Ascending aorta (tissue), 2 donors: Measurements from ENCODE around the gene ACYP1. TPM values are rescaled to one million over a fixed set of nuclear protein-coding genes. Genes with fewer than 3 reads are reported as not detected.

Source experiments
- DNase-seq, 2 donors: peaks; one replicate each; pipeline ENCODE4 v3.0.0-alpha.2; 2019; ENCODE audit warnings: low spot score in 2 of 2
- H3K27ac ChIP-seq, 2 donors: fragments of 200-600 bp; sonication (generic); one replicate each; pipeline ENCODE4 v1.5.1; 2016 to 2017; ENCODE audit warnings: mild to moderate bottlenecking in 1 of 2
- H3K27me3 ChIP-seq: fragments of 200-600 bp; sonication (generic); one replicate; pipeline ENCODE4 v1.5.1; 2017
- H3K36me3 ChIP-seq, 2 donors: fragments of 200-600 bp; sonication (generic); one replicate each; pipeline ENCODE4 v1.5.1; 2016
- H3K4me1 ChIP-seq, 2 donors: fragments of 200-600 bp; sonication (generic); one replicate each; pipeline ENCODE4 v1.5.1; 2016 to 2017; ENCODE audit warnings: mild to moderate bottlenecking in 1 of 2
- H3K4me3 ChIP-seq, 2 donors: fragments of 200-600 bp; sonication (generic); one replicate each; pipeline ENCODE4 v1.5.1; 2016 to 2017; ENCODE audit warnings: mild to moderate bottlenecking in 1 of 2
- H3K9me3 ChIP-seq, 2 donors: fragments of 200-600 bp; sonication (generic); one replicate each; pipeline ENCODE4 v1.5.1; 2016
- CTCF ChIP-seq, 3 experiments: fragments of 200-600 bp in 2 of 3; fragments of 450-650 bp in 1 of 3; sonication (generic) in 2 of 3; IDR thresholded peaks; one replicate each; pipeline ENCODE4 v1.5.1; 2016 to 2019; ENCODE audit warnings: antibody characterized with exemption in 3 of 3, mild to moderate bottlenecking in 1 of 3, moderate library complexity in 1 of 3
- intact Hi-C: fragments of 100-400 bp; cut with DNase I; formaldehyde crosslinking; loops from one replicate; pipeline ENCODE4 v1.15.1; 2023
- total RNA-seq: library from RNA; depleted of rRNA; stranded (reverse); fragments of >200 nt; gene quantifications from one replicate; pipeline ENCODE4 v1.1.0, GENCODE V29; 2016

ACYP1 gene
- total RNA-seq, 1 donor from 2014 or later = not detected

DNA sequence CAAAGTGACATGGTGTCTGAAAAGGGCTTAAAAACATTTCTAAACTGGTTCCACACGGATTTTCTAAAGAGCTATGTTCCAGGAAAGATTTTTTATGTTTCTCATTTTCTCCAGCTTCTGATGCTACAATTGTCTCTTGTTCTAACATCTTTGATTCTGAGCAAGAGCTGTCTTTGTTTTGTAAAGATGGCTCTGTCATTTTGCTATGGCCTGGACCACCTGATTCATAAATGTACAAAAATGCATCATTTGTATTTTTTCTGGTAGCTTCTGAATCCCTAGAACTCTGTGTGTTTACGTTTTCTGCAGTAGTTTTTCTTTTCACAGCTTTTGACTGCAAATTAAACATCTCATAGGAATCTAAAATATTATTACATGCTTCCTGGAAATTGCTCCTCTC lies 15.7 kb downstream of the ACYP1 start:
- H3K36me3 ChIP-seq = peaks cover 0 to 6% of the 10 kb centered on the region in 2 donors
- no peak for DNase-seq
- peaks cover 3 to 29% of the 10 kb centered on the region in 2 donors for H3K4me1 ChIP-seq
- intact Hi-C loops = no loop called here
- H3K27ac ChIP-seq = no peak overlapping the region
- H3K4me3 ChIP-seq = no peak overlapping the region
- no peaks in the 10 kb centered on the region for H3K27me3 ChIP-seq
- no peaks in the 10 kb centered on the region for H3K9me3 ChIP-seq
- TF ChIP-seq CTCF (IDR thresholded peaks at IDR 0.05) = no peak

DNA sequence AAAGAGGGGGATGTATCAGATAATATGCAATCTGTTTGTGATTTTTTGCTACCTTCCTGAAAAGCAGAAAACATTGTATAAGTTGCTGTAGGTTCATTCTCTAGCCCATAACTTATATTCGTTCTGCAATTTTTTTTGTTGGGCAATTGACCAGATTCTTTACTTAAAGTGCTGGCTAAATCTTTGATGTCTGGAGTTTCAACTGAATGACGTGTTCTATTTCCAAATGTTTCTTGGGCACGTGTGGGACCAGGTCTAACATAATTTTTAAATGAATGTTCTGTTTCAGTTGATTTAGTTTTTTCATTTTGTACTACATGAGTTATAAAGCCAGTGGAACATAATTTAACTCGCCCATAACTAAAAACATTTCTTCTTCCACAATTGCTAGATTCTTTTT lies 16.3 kb downstream of the ACYP1 start:
- Histone ChIP-seq H3K36me3 (peaks cover 0 to 6% of the 10 kb centered on the region in 2 donors), H3K4me1 (peaks cover 3 to 29% of the 10 kb centered on the region in 2 donors), H3K27me3 (no peaks in the 10 kb centered on the region), H3K4me3 (no peak overlapping the region), H3K9me3 (no peaks in the 10 kb centered on the region), H3K27ac (no peak overlapping the region)
- DNase-seq = no peak
- TF ChIP-seq CTCF (IDR thresholded peaks at IDR 0.05) = no peak
- intact Hi-C loops = no loop called here

DNA sequence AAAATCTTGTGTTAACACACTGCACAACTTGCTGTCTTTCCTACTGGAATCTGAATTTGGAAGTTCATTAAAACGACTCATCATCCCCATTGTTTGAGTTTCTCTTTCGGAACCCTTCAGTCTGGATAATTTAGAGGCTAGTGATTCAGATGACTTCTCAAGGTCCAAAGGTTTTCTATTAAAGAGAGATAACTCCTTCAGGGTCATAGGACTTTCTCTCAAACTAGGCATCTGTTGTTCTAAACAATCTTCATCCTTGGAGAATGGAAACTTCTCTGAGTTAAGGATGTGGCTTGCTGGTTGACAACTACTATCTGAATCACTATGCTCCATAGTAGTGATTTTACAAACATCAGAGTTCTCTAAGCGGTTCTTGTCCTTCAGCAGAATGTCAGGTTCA lies 16.9 kb downstream of the ACYP1 start:
- Histone ChIP-seq H3K27ac (no peak overlapping the region), H3K36me3 (peaks cover 0 to 10% of the 10 kb centered on the region in 2 donors), H3K4me1 (peaks cover 3 to 29% of the 10 kb centered on the region in 2 donors), H3K9me3 (no peaks in the 10 kb centered on the region), H3K27me3 (no peaks in the 10 kb centered on the region), H3K4me3 (no peak overlapping the region)
- intact Hi-C loops = no loop called here
- no peak for DNase-seq
- no peak for TF ChIP-seq CTCF (IDR thresholded peaks at IDR 0.05)

GRCh38 chr14:75046275-75046674 lies 17.5 kb downstream of the ACYP1 start:
- Histone ChIP-seq H3K36me3 (peaks cover 0 to 16% of the 10 kb centered on the region in 2 donors), H3K27me3 (no peaks in the 10 kb centered on the region), H3K4me3 (no peak overlapping the region), H3K4me1 (peaks cover 3 to 29% of the 10 kb centered on the region in 2 donors), H3K27ac (no peak overlapping the region), H3K9me3 (no peaks in the 10 kb centered on the region)
- intact Hi-C loops = no loop called here
- DNase-seq = no peak
- TF ChIP-seq CTCF (IDR thresholded peaks at IDR 0.05) = no peak

DNA sequence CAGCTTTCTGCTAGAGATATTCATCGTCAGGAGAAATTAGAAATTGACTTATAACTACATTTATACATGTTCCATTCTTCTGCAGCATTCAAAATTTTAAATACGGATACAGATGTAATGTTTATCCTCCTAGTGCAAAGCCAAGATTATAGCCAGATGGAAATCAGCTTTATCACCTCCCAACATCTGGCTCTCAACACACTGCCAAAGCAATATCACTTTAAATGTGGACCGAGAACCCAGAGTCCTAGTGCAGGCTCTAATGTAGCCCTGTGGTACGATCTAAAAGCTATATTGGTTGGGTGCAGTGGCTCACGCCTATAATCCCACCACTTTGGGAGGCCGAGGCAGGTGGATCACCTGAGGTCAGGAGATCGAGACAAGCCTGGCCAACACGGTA lies 19.1 kb downstream of the ACYP1 start:
- intact Hi-C loops = no loop called here
- Histone ChIP-seq H3K4me1 (peaks cover 3 to 19% of the 10 kb centered on the region in 2 donors), H3K4me3 (no peak overlapping the region), H3K27me3 (no peaks in the 10 kb centered on the region), H3K36me3 (peaks cover 3 to 19% of the 10 kb centered on the region in 2 donors), H3K27ac (no peak overlapping the region), H3K9me3 (no peaks in the 10 kb centered on the region)
- DNase-seq = no peak
- no peak for TF ChIP-seq CTCF (IDR thresholded peaks at IDR 0.05)

DNA sequence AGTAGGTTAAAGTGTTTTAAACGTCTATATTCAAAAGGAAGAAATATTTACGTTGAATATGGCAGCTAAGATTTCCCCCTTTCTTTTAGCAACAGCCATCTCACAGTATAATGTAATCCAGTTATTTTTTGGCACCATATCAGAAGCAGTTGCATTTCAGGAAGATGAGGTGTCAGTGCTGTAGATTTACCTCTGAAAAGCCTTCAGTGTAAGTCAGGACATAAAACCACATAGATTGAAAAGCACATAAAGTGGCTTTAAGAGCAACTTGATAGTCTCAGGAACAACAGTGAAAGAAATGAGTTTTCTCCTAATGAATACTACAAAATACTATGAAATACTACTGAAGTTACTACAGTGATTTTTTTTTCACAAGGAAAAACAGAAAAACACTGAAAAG lies 19.5 kb downstream of the ACYP1 start:
- Histone ChIP-seq H3K27ac (no peak overlapping the region), H3K9me3 (no peaks in the 10 kb centered on the region), H3K27me3 (no peaks in the 10 kb centered on the region), H3K4me1 (peaks cover 1 to 14% of the 10 kb centered on the region in 2 donors), H3K36me3 (peaks cover 3 to 21% of the 10 kb centered on the region in 2 donors), H3K4me3 (no peak overlapping the region)
- intact Hi-C loops = no loop called here
- no peak for TF ChIP-seq CTCF (IDR thresholded peaks at IDR 0.05)
- DNase-seq = no peak
